NB4 (cell line): ENCODE results near the gene POLR1B.

ENCODE experiments used
- CTCF ChIP-seq: IDR thresholded peaks from one replicate; pipeline ENCODE4 v1.5.1; 2012; ENCODE audit warnings: low read depth, low read length
- MYC ChIP-seq: IDR thresholded peaks from 2 replicates; pipeline ENCODE4 v1.6.1; 2011; ENCODE audit warnings: low read depth, low read length
- POLR2A ChIP-seq: IDR thresholded peaks from 2 replicates; pipeline ENCODE4 v1.6.1; 2011; ENCODE audit warnings: mild to moderate bottlenecking; ENCODE audit not compliant: insufficient read length; ENCODE audit errors: extremely low read depth

GRCh38 chr2:112542123-112542983, at the start of gene POLR1B:
- TF ChIP-seq MYC (peak; percentile 98), POLR2A (peak; percentile 70), CTCF (no peak)
